MM.1S (cell line): ENCODE data around the gene ACOT12.

Source experiments
- EZH2phosphoT487 ChIP-seq: fragments of 300-600 bp; sonication (generic); IDR thresholded peaks from 2 replicates; pipeline ENCODE4 v1.6.1; 2018; ENCODE audit warnings: antibody characterized with exemption, low read length
- TF ChIP-seq, protein P1 (sequence below): fragments of 300-600 bp; sonication (generic); IDR thresholded peaks from 2 replicates; pipeline ENCODE4 v1.5.1; 2016; ENCODE audit warnings: antibody characterized with exemption, low read length, mixed read lengths

DNA sequence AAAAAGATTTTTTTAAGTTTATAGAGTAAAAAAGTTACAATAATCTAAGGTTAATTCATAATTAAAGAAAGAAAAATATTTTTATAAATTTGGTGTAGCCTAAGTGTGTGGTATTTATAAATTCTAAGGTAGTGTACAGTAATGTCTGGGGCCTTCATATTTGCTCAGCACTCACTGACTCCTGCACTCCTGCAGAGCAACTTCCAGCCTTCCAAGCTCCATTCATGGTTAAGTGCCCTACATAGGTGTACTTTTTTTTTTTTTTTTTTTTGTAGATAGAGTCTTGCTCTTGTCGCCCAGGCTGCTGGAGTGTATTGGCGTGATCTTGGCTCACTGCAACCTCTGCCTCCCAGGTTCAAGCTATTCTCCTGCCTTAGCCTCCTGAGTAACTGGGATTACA is 10.1 kb downstream of the ACOT12 start:
- no peak for TF ChIP-seq EZH2phosphoT487
- TF ChIP-seq, protein P1, sequence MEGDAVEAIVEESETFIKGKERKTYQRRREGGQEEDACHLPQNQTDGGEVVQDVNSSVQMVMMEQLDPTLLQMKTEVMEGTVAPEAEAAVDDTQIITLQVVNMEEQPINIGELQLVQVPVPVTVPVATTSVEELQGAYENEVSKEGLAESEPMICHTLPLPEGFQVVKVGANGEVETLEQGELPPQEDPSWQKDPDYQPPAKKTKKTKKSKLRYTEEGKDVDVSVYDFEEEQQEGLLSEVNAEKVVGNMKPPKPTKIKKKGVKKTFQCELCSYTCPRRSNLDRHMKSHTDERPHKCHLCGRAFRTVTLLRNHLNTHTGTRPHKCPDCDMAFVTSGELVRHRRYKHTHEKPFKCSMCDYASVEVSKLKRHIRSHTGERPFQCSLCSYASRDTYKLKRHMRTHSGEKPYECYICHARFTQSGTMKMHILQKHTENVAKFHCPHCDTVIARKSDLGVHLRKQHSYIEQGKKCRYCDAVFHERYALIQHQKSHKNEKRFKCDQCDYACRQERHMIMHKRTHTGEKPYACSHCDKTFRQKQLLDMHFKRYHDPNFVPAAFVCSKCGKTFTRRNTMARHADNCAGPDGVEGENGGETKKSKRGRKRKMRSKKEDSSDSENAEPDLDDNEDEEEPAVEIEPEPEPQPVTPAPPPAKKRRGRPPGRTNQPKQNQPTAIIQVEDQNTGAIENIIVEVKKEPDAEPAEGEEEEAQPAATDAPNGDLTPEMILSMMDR: no peak
